Ureter (tissue), 1 donor: Measurements from ENCODE around the gene GRIK4. TPM values are rescaled to one million over a fixed set of nuclear protein-coding genes. Genes with fewer than 3 reads are reported as not detected.

Experiments used
- DNase-seq: peaks from one replicate; pipeline ENCODE4 v3.0.0-alpha.2; 2020; ENCODE audit warnings: low spot score
- total RNA-seq: library from RNA; stranded (reverse); gene quantifications from one replicate; pipeline ENCODE4 v1.2.4, GENCODE V29; 2023
- donor health status: DM: yes; HTN: yes; CAD: no.

Gene GRIK4
- total RNA-seq, 1 donor from 2014 or later = 0.21 TPM

- DNase-seq = no peak
Observed at GRCh38 chr11:120950880-120951279, 439.3 kb downstream of the GRIK4 start.

- DNase-seq = peak; percentile 87
Observed at GRCh38 chr11:120952461-120953434, 441.2 kb downstream of the GRIK4 start.

GRCh38 chr11:120954381-120954780 lies 442.8 kb downstream of the GRIK4 start:
- no peak for DNase-seq

GRCh38 chr11:120956710-120957495 lies 445.4 kb downstream of the GRIK4 start:
- no peak for DNase-seq

GRCh38 chr11:120958185-120958584 lies 446.6 kb downstream of the GRIK4 start:
- DNase-seq = no peak

- no peak for DNase-seq
Observed at GRCh38 chr11:120959189-120959588, 447.6 kb downstream of the GRIK4 start.

GRCh38 chr11:120964857-120965256 lies 453.3 kb downstream of the GRIK4 start:
- no peak for DNase-seq

- DNase-seq = no peak
Observed at GRCh38 chr11:120966840-120967239, 455.3 kb downstream of the GRIK4 start.

GRCh38 chr11:120969993-120970392 lies 458.4 kb downstream of the GRIK4 start:
- no peak for DNase-seq

GRCh38 chr11:120971825-120972224 lies 460.3 kb downstream of the GRIK4 start:
- DNase-seq = no peak

GRCh38 chr11:120972621-120973020 lies 461.1 kb downstream of the GRIK4 start:
- no peak for DNase-seq

- no peak for DNase-seq
Observed at GRCh38 chr11:120973501-120973900, 462.0 kb downstream of the GRIK4 start.

GRCh38 chr11:120974466-120974865 lies 462.9 kb downstream of the GRIK4 start:
- no peak for DNase-seq

- no peak for DNase-seq
Observed at GRCh38 chr11:120974965-120975364, 463.4 kb downstream of the GRIK4 start.

- no peak for DNase-seq
Observed at GRCh38 chr11:120977266-120978137, 466.0 kb downstream of the GRIK4 start.

- no peak for DNase-seq
Observed at GRCh38 chr11:120978701-120979100, 467.2 kb downstream of the GRIK4 start.

- peak; percentile 43 for DNase-seq
Observed at GRCh38 chr11:120985718-120986569, 474.4 kb downstream of the GRIK4 start.

GRCh38 chr11:120988603-120989002 lies 477.1 kb downstream of the GRIK4 start:
- no peak for DNase-seq

GRCh38 chr11:120991830-120992686 lies 480.5 kb downstream of the GRIK4 start:
- DNase-seq = no peak
